GM12878 (cell line): ENCODE results near the gene KCNS3.

Source experiments
- ATF2 ChIP-seq: IDR thresholded peaks from 2 replicates; pipeline ENCODE4 v1.6.1; 2012; ENCODE audit warnings: low read length, inconsistent platforms
- CHD4 ChIP-seq: fragments of 200-600 bp; sonication (generic); IDR thresholded peaks from 2 replicates; pipeline ENCODE4 v1.6.1; 2016; ENCODE audit warnings: mild to moderate bottlenecking
- EP300 ChIP-seq, 2 experiments: fragments of 150-350 bp in 1 of 2; IDR thresholded peaks; 2 replicates each; pipeline ENCODE4 v1.6.1; 2011 to 2012; ENCODE audit warnings: low read depth in 2 of 2, low read length in 2 of 2, borderline replicate concordance in 1 of 2, improper control_type of control experiment in 1 of 2, inconsistent platforms in 1 of 2; ENCODE audit not compliant: control insufficient read depth in 1 of 2
- EZH2 ChIP-seq: IDR thresholded peaks from 2 replicates; pipeline ENCODE4 v1.6.1; 2012; ENCODE audit warnings: low read depth, mild to moderate bottlenecking, control low read depth, inconsistent platforms, low read length, borderline replicate concordance; ENCODE audit not compliant: control insufficient read depth
- POLR2A ChIP-seq: IDR thresholded peaks from 2 replicates; pipeline ENCODE4 v1.6.1; 2011; ENCODE audit warnings: low read depth, mild to moderate bottlenecking, low read length
- RAD51 ChIP-seq: fragments of 450-650 bp; IDR thresholded peaks from 2 replicates; pipeline ENCODE4 v1.6.1; 2016; ENCODE audit warnings: moderate library complexity, mild to moderate bottlenecking, inconsistent platforms
- SPI1 ChIP-seq: IDR thresholded peaks from 2 replicates; pipeline ENCODE4 v1.6.1; 2011; ENCODE audit warnings: low read depth, mild to moderate bottlenecking, low read length, moderate library complexity, borderline replicate concordance; ENCODE audit not compliant: insufficient read depth
- STAT3 ChIP-seq: IDR thresholded peaks from 2 replicates; pipeline ENCODE4 v1.6.1; 2011; ENCODE audit warnings: low read depth, low read length, improper control_type of control experiment
- SUPT20H ChIP-seq: IDR thresholded peaks from 2 replicates; pipeline ENCODE4 v1.6.1; 2011; ENCODE audit warnings: low read depth, mild to moderate bottlenecking, low read length, moderate library complexity, borderline replicate concordance; ENCODE audit not compliant: control insufficient read depth
- TCF12 ChIP-seq: IDR thresholded peaks from 2 replicates; pipeline ENCODE4 v1.6.1; 2011; ENCODE audit warnings: low read depth, mild to moderate bottlenecking, low read length
- ZNF274 ChIP-seq: IDR thresholded peaks from one replicate; pipeline ENCODE4 v1.8.0; 2011; ENCODE audit not compliant: insufficient read length, insufficient read depth
- ZSCAN29 ChIP-seq: fragments of 450-650 bp; IDR thresholded peaks from 2 replicates; pipeline ENCODE4 v1.6.1; 2017; ENCODE audit warnings: mild to moderate bottlenecking, moderate library complexity
- TF ChIP-seq, protein P1 (sequence below), 3 experiments: IDR thresholded peaks in 2 of 3; conservative IDR thresholded peaks in 1 of 3; 2 replicates each; pipeline ENCODE4 v1.5.1; 2011; ENCODE audit warnings: low read depth in 3 of 3, low read length in 3 of 3, mild to moderate bottlenecking in 3 of 3, control low read depth in 2 of 3, moderate library complexity in 2 of 3, inconsistent platforms in 1 of 3, mixed read lengths in 1 of 3; ENCODE audit not compliant: control insufficient read depth in 2 of 3, insufficient read depth in 1 of 3; ENCODE audit errors: extremely low read depth in 1 of 3
- TF ChIP-seq, protein P2 (sequence below): fragments of 450-650 bp; IDR thresholded peaks from 2 replicates; pipeline ENCODE4 v1.6.1; 2017; ENCODE audit warnings: mild to moderate bottlenecking

DNA sequence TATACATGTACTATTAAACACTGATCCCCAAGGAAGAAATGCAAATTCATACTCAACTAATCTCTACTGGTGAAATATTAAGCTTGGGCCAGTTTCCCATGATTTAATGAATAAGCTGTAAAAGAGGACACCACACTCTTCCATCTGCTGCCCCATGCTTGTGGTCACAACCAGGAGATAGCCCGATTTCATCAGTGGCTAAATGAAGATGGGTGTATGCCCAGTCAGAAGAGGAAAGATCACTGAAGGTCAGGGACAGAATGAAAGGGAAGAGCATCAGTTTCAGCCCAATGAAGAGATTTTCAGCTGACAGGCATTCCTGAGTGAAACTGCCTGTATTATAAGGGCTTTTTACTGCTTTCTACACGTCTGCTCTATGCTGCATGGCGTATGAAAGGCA, 103.5 kb downstream of the KCNS3 start:
- TF ChIP-seq, protein P1, sequence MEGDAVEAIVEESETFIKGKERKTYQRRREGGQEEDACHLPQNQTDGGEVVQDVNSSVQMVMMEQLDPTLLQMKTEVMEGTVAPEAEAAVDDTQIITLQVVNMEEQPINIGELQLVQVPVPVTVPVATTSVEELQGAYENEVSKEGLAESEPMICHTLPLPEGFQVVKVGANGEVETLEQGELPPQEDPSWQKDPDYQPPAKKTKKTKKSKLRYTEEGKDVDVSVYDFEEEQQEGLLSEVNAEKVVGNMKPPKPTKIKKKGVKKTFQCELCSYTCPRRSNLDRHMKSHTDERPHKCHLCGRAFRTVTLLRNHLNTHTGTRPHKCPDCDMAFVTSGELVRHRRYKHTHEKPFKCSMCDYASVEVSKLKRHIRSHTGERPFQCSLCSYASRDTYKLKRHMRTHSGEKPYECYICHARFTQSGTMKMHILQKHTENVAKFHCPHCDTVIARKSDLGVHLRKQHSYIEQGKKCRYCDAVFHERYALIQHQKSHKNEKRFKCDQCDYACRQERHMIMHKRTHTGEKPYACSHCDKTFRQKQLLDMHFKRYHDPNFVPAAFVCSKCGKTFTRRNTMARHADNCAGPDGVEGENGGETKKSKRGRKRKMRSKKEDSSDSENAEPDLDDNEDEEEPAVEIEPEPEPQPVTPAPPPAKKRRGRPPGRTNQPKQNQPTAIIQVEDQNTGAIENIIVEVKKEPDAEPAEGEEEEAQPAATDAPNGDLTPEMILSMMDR (IDR thresholded peaks at IDR 0.05 in 2 of 3, conservative IDR thresholded peaks at IDR 0.05 in 1 of 3; ENCODE audit: control insufficient read depth in 2 of 3, extremely low read depth in 1 of 3, insufficient read depth in 1 of 3, low read depth in 3 of 3, low read length in 3 of 3), result no peak
- TF ChIP-seq SUPT20H (no peak), TCF12 (no peak), CHD4 (no peak), RAD51 (no peak), STAT3 (no peak), EZH2 (no peak), EP300 (IDR thresholded peaks at IDR 0.05; ENCODE audit: borderline replicate concordance in 1 of 2, control insufficient read depth in 1 of 2, low read depth in 2 of 2, low read length in 2 of 2) (no peak), POLR2A (no peak), ATF2 (no peak), ZNF274 (no peak), SPI1 (no peak), ZSCAN29 (no peak)
- TF ChIP-seq, protein P2, sequence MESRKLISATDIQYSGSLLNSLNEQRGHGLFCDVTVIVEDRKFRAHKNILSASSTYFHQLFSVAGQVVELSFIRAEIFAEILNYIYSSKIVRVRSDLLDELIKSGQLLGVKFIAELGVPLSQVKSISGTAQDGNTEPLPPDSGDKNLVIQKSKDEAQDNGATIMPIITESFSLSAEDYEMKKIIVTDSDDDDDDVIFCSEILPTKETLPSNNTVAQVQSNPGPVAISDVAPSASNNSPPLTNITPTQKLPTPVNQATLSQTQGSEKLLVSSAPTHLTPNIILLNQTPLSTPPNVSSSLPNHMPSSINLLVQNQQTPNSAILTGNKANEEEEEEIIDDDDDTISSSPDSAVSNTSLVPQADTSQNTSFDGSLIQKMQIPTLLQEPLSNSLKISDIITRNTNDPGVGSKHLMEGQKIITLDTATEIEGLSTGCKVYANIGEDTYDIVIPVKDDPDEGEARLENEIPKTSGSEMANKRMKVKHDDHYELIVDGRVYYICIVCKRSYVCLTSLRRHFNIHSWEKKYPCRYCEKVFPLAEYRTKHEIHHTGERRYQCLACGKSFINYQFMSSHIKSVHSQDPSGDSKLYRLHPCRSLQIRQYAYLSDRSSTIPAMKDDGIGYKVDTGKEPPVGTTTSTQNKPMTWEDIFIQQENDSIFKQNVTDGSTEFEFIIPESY, result no peak
